Body of pancreas (tissue), 4 donors: Measurements from ENCODE around the gene DPT.

Experiments
- POLR2A ChIP-seq, 3 donors: fragments of 450-650 bp; IDR thresholded peaks; one replicate each; pipeline ENCODE4 v1.6.1; 2016; ENCODE audit warnings: antibody characterized with exemption in 3 of 3, mild to moderate bottlenecking in 2 of 3
- TF ChIP-seq, protein P1 (sequence below), 7 experiments: fragments of 450-650 bp in 4 of 7; fragments of 200-600 bp in 3 of 7; sonication (generic) in 3 of 7; IDR thresholded peaks; one replicate each; pipeline ENCODE4 v1.5.1; 2016 to 2019; ENCODE audit warnings: antibody characterized with exemption in 7 of 7

DNA sequence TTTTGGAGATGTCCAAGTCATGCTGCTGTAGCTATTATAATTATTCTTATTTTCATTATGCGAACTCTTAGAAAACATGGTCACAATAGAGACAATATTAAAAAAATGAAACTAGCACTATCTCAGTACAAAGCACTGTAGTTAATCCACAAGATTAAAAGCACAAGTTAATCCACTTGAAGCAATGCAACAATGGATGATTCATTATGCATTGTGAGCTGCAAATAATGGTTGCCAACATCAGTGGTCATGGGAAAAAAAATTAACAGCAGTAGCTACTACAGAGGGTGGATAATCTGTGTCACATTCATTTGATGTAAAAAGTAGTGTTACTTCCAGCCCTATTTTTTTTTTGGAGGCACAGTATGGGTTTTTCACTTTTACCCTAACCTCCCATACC, 56.7 kb downstream of the DPT start:
- TF ChIP-seq, protein P1, sequence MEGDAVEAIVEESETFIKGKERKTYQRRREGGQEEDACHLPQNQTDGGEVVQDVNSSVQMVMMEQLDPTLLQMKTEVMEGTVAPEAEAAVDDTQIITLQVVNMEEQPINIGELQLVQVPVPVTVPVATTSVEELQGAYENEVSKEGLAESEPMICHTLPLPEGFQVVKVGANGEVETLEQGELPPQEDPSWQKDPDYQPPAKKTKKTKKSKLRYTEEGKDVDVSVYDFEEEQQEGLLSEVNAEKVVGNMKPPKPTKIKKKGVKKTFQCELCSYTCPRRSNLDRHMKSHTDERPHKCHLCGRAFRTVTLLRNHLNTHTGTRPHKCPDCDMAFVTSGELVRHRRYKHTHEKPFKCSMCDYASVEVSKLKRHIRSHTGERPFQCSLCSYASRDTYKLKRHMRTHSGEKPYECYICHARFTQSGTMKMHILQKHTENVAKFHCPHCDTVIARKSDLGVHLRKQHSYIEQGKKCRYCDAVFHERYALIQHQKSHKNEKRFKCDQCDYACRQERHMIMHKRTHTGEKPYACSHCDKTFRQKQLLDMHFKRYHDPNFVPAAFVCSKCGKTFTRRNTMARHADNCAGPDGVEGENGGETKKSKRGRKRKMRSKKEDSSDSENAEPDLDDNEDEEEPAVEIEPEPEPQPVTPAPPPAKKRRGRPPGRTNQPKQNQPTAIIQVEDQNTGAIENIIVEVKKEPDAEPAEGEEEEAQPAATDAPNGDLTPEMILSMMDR (IDR thresholded peaks at IDR 0.05) = no peak
- no peak for TF ChIP-seq POLR2A (IDR thresholded peaks at IDR 0.05)
